NCI-H128 (cell line): ENCODE results near the gene SHB.
"Not testable (repeated sequence)": the region's sequence is repeated elsewhere in the genome, so short reads cannot be mapped to it uniquely, and the experiment has no call there.

Source experiments
- DNase-seq: peaks from one replicate; lab custom pipeline; 2025; ENCODE audit not compliant: unreplicated experiment; lab: John Stamatoyannopoulos, UW

Gene SHB

GRCh38 chr9:38064842-38065368 is 4.1 kb downstream of the SHB start:
- no peak for DNase-seq

GRCh38 chr9:38063363-38063707 is 5.7 kb downstream of the SHB start:
- DNase-seq: no peak

- no peak for DNase-seq
Observed at GRCh38 chr9:38062498-38063362, 6.3 kb downstream of the SHB start.

- no peak for DNase-seq
Observed at GRCh38 chr9:38062106-38062497, 6.9 kb downstream of the SHB start.

GRCh38 chr9:38061326-38061977 is 7.6 kb downstream of the SHB start:
- no peak for DNase-seq

GRCh38 chr9:38060681-38061080 is 8.3 kb downstream of the SHB start:
- DNase-seq: no peak

- no peak for DNase-seq
Observed at GRCh38 chr9:38059233-38059936, 9.6 kb downstream of the SHB start.

- DNase-seq: no peak
Observed at GRCh38 chr9:38058452-38059232, 10.4 kb downstream of the SHB start.

GRCh38 chr9:38057416-38058195 is 11.4 kb downstream of the SHB start:
- DNase-seq: no peak

- no peak for DNase-seq
Observed at GRCh38 chr9:38054653-38055052, 14.4 kb downstream of the SHB start.

- DNase-seq: no peak
Observed at GRCh38 chr9:38053697-38054461, 15.1 kb downstream of the SHB start.

GRCh38 chr9:38051780-38052546 is 17.1 kb downstream of the SHB start:
- no peak for DNase-seq

GRCh38 chr9:38048316-38048969 is 20.6 kb downstream of the SHB start:
- no peak for DNase-seq

- no peak for DNase-seq
Observed at GRCh38 chr9:38047301-38048251, 21.5 kb downstream of the SHB start.

- no peak for DNase-seq
Observed at GRCh38 chr9:38046661-38047300, 22.2 kb downstream of the SHB start.

- not testable (repeated sequence) for DNase-seq
Observed at GRCh38 chr9:38045939-38046338, 23.1 kb downstream of the SHB start.

GRCh38 chr9:38044706-38045105 is 24.3 kb downstream of the SHB start:
- DNase-seq: no peak
